Heart left ventricle (tissue), 13 donors: ENCODE results near the gene PLD6.
"Not testable (repeated sequence)": the region's sequence is repeated elsewhere in the genome, so short reads cannot be mapped to it uniquely, and the experiment has no call there.

Source experiments
- CTCF ChIP-seq, 12 donors: fragments of 200-600 bp; sonication (generic) in 4 of 12; IDR thresholded peaks; one replicate each; pipeline versions ENCODE4 v1.5.0 to v1.8.0; 2018 to 2022; ENCODE audit warnings: antibody characterized with exemption in 12 of 12, mild to moderate bottlenecking in 5 of 12
- POLR2A ChIP-seq, 2 donors: fragments of 450-650 bp; IDR thresholded peaks; one replicate each; pipeline ENCODE4 v1.6.1; 2017; ENCODE audit warnings: antibody characterized with exemption in 2 of 2, mild to moderate bottlenecking in 2 of 2, moderate library complexity in 2 of 2
- donor health status: ischemic (EF 13 %, LVEDD 7.1; RV severe dilation, severe dysfunction).
- donor health status: DM: no; HTN: yes; CAD: no.
- donor health status: DM: no; HTN: no; CAD: no.
- donor health status: ischemic (EF 25% LVEDD 6.9; RV normal size, moderate dysfunction).
- donor health status: ischemic (EF 25% LVEDD 5.7; RV mildly dilated, moderate dysfunction).
- donor health status: ischemic (EF 35%, LVEDD 5.7; RV mildly dilated, moderate dysfunction).
- donor health status: nonischemic (EF 11% LVEDD 7.7; RV severe dilation, severe dysfunction).
- donor health status: DM: yes; HTN: yes; CAD: no.
- donor health status: PGD.
- donor health status: ischemic (EF 29% LVEDD 5.4; RV normal size, mild dysfunction).
- donor health status: nonischemic (EF 23%, LVEDD 6.1; RV moderate dilation, normal function).

GRCh38 chr17:17158506-17158905, 47.6 kb downstream of the PLD6 start:
- TF ChIP-seq CTCF, POLR2A (IDR thresholded peaks at IDR 0.05): not testable (repeated sequence)
